Measurements from ENCODE around the gene SMG1. TPM values are rescaled to one million over a fixed set of nuclear protein-coding genes. Genes with fewer than 3 reads are reported as not detected.
"Not testable (repeated sequence)": the region's sequence is repeated elsewhere in the genome, so short reads cannot be mapped to it uniquely, and the experiment has no call there.

SMG1 gene
- 100 to 1,000 TPM; 107 to 132 (median 110) TPM for total RNA-seq

DNA sequence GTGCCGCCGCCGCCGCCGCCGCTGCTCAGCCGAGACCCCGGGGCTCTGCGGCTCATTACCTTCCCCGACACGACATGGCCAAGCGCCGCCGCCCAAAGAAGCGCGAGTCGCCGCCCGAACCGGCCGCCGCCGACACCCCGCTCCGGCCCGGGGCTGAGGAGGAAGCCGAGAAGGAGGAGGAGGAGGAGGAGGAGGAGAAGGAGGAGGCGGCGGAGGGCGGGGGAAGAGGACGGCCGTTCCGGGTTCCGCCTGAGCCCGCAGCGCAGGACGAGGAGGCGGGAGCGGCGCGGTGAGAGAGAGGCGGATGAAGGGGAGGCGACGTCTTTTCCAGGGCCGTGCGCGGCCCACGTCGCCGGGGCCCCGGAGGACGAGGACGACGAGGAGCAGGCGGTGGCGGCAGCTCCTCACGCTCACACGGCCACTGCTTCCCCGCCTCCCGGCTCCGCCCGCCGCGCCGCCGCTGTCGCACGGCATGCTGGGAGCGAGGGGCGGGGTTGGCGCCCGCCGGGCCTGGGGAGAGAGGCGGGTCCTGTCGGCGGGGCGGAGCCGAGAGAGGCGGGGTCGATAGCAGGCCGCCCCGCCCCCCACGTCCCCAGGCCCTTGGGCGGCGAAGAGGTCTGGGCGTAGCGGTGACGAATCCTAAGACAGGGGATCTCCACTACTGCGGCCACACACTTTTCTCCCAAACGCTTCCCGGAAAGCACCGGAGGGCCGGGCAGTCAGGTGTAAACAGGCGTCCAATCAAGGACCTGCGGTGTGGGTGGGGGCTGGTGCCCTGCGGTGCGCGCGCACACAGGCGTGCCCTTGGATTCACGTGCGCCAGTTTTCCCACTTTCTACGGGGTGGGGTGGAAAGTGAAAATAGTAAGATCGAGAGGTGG lies at the start of gene SMG1:
Gene SMG1 (minus strand): TSS at position 423 of the 880 bp plus-strand sequence. CDS start 367 bp downstream, at position 56.
- intact Hi-C loops (cut with DNase I; ENCODE audit: low total_unique reads); H3K36me3 ChIP-seq; H3K27me3 ChIP-seq; H3K4me1 ChIP-seq; H3K9me3 ChIP-seq: not testable (repeated sequence)
- peak; percentile 91 to 95 for DNase-seq (ENCODE audit: low spot score in 2 of 2)
- Histone ChIP-seq H3K4me3 (peak within 1 kb of the TSS; percentile 68 to 81 (median 73)), H3K27ac (peak within 1 kb of the TSS; percentile 91 to 94)
- peak; percentile 45 to 75 (median 61) for TF ChIP-seq POLR2AphosphoS5 (IDR thresholded peaks at IDR 0.05)

DNA sequence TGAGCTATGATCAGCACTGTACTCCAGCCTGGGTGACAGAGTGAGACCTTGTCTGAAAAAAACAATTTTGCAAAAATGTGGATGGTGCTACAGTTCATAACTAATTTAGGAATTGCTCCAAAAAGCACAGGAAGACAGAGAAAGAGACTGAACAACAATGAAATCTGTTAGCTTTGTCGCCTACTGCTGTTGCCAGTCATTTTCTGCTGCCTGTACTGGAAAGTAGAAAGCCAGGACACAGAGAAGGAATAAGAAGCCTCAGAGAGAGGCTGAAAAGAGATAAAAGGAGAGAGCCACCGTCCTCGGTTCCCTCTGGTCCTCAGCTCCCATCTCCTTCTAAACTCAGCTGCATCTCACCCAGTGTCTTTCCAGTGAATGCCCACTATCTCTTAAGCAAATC lies 48.9 kb upstream of the SMG1 start:
- no peaks in the 10 kb centered on the region for H3K4me1 ChIP-seq
- no peaks in the 10 kb centered on the region for H3K9me3 ChIP-seq
- no peak for TF ChIP-seq POLR2A (IDR thresholded peaks at IDR 0.05)
- H3K27ac ChIP-seq, result no peak overlapping the region
- H3K4me3 ChIP-seq, result no peak overlapping the region
- H3K36me3 ChIP-seq, result no peaks in the 10 kb centered on the region
- no peaks in the 10 kb centered on the region for H3K27me3 ChIP-seq
- no peak for DNase-seq (ENCODE audit: low spot score in 2 of 2)
- intact Hi-C loops (cut with DNase I; ENCODE audit: low total_unique reads), result no loop called here

- Histone ChIP-seq H3K27me3 (no peaks in the 10 kb centered on the region), H3K9me3 (no peaks in the 10 kb centered on the region), H3K27ac (no peak overlapping the region), H3K36me3 (no peaks in the 10 kb centered on the region), H3K4me1 (no peaks in the 10 kb centered on the region), H3K4me3 (no peak overlapping the region)
- TF ChIP-seq POLR2AphosphoS5 (IDR thresholded peaks at IDR 0.05) (no peak), POLR2A (IDR thresholded peaks at IDR 0.05) (no peak), CTCF (IDR thresholded peaks at IDR 0.05) (no peak)
- no peak for DNase-seq (ENCODE audit: low spot score in 2 of 2)
- intact Hi-C loops (cut with DNase I; ENCODE audit: low total_unique reads), result no loop called here
Observed at GRCh38 chr16:18969855-18970240, 43.6 kb upstream of the SMG1 start.

DNA sequence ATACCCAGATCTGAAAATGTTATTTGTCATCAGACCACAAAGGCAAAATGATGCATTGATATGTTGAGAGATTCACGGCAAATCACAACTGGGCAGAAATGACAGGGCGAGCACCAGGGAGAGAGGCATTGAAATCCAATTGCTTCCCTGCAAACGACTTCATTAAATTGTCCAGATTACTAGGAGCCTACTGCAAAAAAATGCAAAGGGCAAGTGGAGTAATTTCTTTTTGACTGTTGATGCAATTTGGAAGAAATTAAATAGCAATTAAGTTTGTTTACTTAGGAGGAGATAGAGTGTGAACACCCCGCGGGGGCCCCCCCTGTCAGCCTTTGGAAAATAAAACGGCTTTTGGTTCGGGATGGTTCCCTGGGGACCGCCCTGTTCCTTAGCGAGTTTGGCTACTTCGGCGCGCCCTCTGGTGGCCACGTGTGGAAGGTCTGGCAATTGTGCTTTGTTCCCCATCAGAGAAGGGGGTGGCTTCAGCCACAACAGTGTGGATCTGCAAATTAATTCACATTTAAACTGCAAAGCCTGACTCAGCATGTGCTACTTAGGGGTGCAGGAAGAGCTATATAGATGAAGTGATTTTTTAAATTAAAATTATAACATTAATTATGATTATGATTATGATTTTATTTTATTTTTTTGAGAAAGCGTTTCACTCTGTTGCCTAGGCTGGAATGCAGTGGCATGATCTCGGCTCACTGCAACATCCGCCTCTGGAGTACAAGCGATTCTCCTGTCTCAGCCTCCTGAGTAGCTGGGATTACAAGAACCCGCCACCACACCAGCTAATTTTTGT lies 43.0 kb upstream of the SMG1 start:
- intact Hi-C loops (cut with DNase I; ENCODE audit: low total_unique reads), result no loop called here
- Histone ChIP-seq H3K4me3 (peak overlapping the region; percentile 28 to 45 (median 40)), H3K27me3 (no peaks in the 10 kb centered on the region), H3K9me3 (no peaks in the 10 kb centered on the region), H3K27ac (no peak overlapping the region), H3K36me3 (no peaks in the 10 kb centered on the region), H3K4me1 (no peaks in the 10 kb centered on the region)
- peak; percentile 80 to 87 for DNase-seq (ENCODE audit: low spot score in 2 of 2)
- no peak for TF ChIP-seq POLR2A (IDR thresholded peaks at IDR 0.05)
- TF ChIP-seq CTCF (IDR thresholded peaks at IDR 0.05), result peak; percentile 82 to 85 (median 83)
- TF ChIP-seq POLR2AphosphoS5 (IDR thresholded peaks at IDR 0.05), result peak; percentile 39 to 50 (median 40)

DNA sequence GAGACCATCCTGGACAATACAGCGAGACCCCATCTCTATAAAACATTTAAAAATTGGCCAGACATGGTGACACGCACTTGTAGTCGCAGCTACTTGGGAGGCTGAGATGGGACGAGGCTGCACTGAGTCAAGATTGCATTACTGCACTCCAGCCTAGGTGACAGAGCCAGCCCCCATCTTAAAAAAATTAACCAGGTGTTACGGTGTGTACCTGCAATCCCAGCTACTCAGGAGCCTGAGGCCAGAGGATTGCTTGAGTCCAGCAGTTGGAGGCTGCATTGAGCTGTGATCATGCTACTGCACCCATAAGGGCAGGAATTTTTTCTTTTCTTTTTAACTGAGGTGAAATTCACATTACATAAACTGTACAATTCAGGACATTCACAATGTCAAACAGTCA lies 40.6 kb upstream of the SMG1 start:
- intact Hi-C loops (cut with DNase I; ENCODE audit: low total_unique reads), result no loop called here
- Histone ChIP-seq H3K9me3 (no peaks in the 10 kb centered on the region), H3K36me3 (no peaks in the 10 kb centered on the region), H3K4me1 (no peaks in the 10 kb centered on the region), H3K27ac (no peak overlapping the region), H3K27me3 (no peaks in the 10 kb centered on the region), H3K4me3 (no peak overlapping the region)
- no peak for DNase-seq (ENCODE audit: low spot score in 2 of 2)
- no peak for TF ChIP-seq POLR2A (IDR thresholded peaks at IDR 0.05)

- TF ChIP-seq POLR2A (IDR thresholded peaks at IDR 0.05), result no peak
- no peak for TF ChIP-seq POLR2AphosphoS5 (IDR thresholded peaks at IDR 0.05)
- no peak for TF ChIP-seq CTCF (IDR thresholded peaks at IDR 0.05)
- DNase-seq (ENCODE audit: low spot score in 2 of 2), result no peak
- Histone ChIP-seq H3K36me3 (no peaks in the 10 kb centered on the region), H3K4me3 (no peak overlapping the region), H3K27ac (no peak overlapping the region), H3K4me1 (no peaks in the 10 kb centered on the region), H3K9me3 (no peaks in the 10 kb centered on the region), H3K27me3 (no peaks in the 10 kb centered on the region)
- intact Hi-C loops (cut with DNase I; ENCODE audit: low total_unique reads), result no loop called here
Observed at GRCh38 chr16:18965555-18965954, 39.3 kb upstream of the SMG1 start.

All from breast epithelium (tissue), 4 donors.